CD14-positive monocyte (primary cell): ENCODE measurements around the gene BORCS5. TPM values are rescaled to one million over a fixed set of nuclear protein-coding genes. Genes with fewer than 3 reads are reported as not detected.
A peak's percentile ranks its signal among the peaks of the same experiment; 100 is the strongest.

Experiments
- DNase-seq, 3 donors: peaks; one replicate each; pipeline ENCODE4 v3.0.0-alpha.2; 2011 to 2022
- H2AFZ ChIP-seq: 2 replicates; pipeline ENCODE4 v1.6.0; 2012; ENCODE audit warnings: mild to moderate bottlenecking, low read depth, low read length, inconsistent platforms; ENCODE audit not compliant: insufficient read depth, poor library complexity, severe bottlenecking
- H3K27ac ChIP-seq, 2 donors: 1 replicate in 1 of 2; 2 replicates in 1 of 2; pipeline ENCODE4 v1.5.1; 2012 to 2013; ENCODE audit warnings: low read length in 2 of 2, control low read depth in 1 of 2, inconsistent platforms in 1 of 2, low read depth in 1 of 2, mild to moderate bottlenecking in 1 of 2
- H3K27me3 ChIP-seq, 2 donors: one replicate each; pipeline versions ENCODE4 v1.6.0 to v1.6.1; 2011 to 2013; ENCODE audit warnings: low read length in 2 of 2; ENCODE audit not compliant: control insufficient read depth in 2 of 2, insufficient read depth in 2 of 2
- H3K36me3 ChIP-seq, 2 donors: replicated peaks in 1 of 2; 1 replicate in 1 of 2; 2 replicates in 1 of 2; pipeline versions ENCODE4 v1.5.1 to v1.6.1; 2012 to 2013; ENCODE audit warnings: low read length in 2 of 2, control low read depth in 1 of 2, inconsistent platforms in 1 of 2, mild to moderate bottlenecking in 1 of 2; ENCODE audit not compliant: insufficient read depth in 2 of 2, control insufficient read depth in 1 of 2
- H3K4me1 ChIP-seq, 2 donors: 1 replicate in 1 of 2; 2 replicates in 1 of 2; pipeline versions ENCODE4 v1.5.1 to v1.6.1; 2012 to 2013; ENCODE audit warnings: low read length in 2 of 2, control low read depth in 1 of 2, inconsistent platforms in 1 of 2, mild to moderate bottlenecking in 1 of 2, moderate library complexity in 1 of 2; ENCODE audit not compliant: insufficient read depth in 2 of 2, control insufficient read depth in 1 of 2
- H3K4me2 ChIP-seq: replicated peaks from 2 replicates; pipeline ENCODE3; 2012; ENCODE audit warnings: low read length, moderate library complexity, mild to moderate bottlenecking; ENCODE audit not compliant: poor library complexity, severe bottlenecking; ENCODE audit errors: extremely low read depth
- H3K4me3 ChIP-seq, 3 experiments: fragments of 200-600 bp in 1 of 3; sonication (generic) in 1 of 3; replicated peaks in 1 of 3; 1 replicate in 2 of 3; 2 replicates in 1 of 3; pipeline ENCODE4 v1.5.1; 2011 to 2013; ENCODE audit warnings: low read length in 3 of 3, mild to moderate bottlenecking in 3 of 3, control low read depth in 2 of 3, low read depth in 2 of 3, inconsistent platforms in 1 of 3, moderate library complexity in 1 of 3
- H3K79me2 ChIP-seq: 2 replicates; pipeline ENCODE4 v1.6.0; 2012; ENCODE audit warnings: mild to moderate bottlenecking, control low read depth, inconsistent platforms, low read length, moderate library complexity; ENCODE audit not compliant: insufficient read depth
- H3K9ac ChIP-seq: 2 replicates; pipeline ENCODE4 v1.6.0; 2017; ENCODE audit warnings: low read length, mild to moderate bottlenecking; ENCODE audit not compliant: insufficient read depth, poor library complexity, severe bottlenecking
- H3K9me3 ChIP-seq, 2 donors: replicated peaks in 1 of 2; 1 replicate in 1 of 2; 2 replicates in 1 of 2; pipeline versions ENCODE4 v1.5.1 to v1.6.1; 2012 to 2013; ENCODE audit warnings: low read length in 2 of 2, control low read depth in 1 of 2; ENCODE audit not compliant: control insufficient read depth in 1 of 2, insufficient read depth in 1 of 2
- H4K20me1 ChIP-seq: 2 replicates; pipeline ENCODE4 v1.6.0; 2012; ENCODE audit warnings: mild to moderate bottlenecking, low read length, control low read depth, moderate library complexity; ENCODE audit not compliant: insufficient read depth
- H3K27ac Mint-ChIP-seq, 7 donors: one replicate each; pipeline ENCODE4 v1.8.0; 2020; ENCODE audit warnings: mild to moderate bottlenecking in 7 of 7, mixed read lengths in 7 of 7, moderate library complexity in 6 of 7, inconsistent platforms in 2 of 7
- H3K27me3 Mint-ChIP-seq, 3 donors: one replicate each; pipeline ENCODE4 v1.8.0; 2021 to 2022; ENCODE audit warnings: low read depth in 3 of 3, mild to moderate bottlenecking in 3 of 3, mixed read lengths in 3 of 3, moderate library complexity in 3 of 3, inconsistent platforms in 1 of 3
- H3K36me3 Mint-ChIP-seq, 2 donors: one replicate each; pipeline ENCODE4 v1.8.0; 2020; ENCODE audit warnings: mixed read lengths in 2 of 2, inconsistent platforms in 1 of 2, mild to moderate bottlenecking in 1 of 2
- H3K4me1 Mint-ChIP-seq: one replicate; pipeline ENCODE4 v1.8.0; 2020; ENCODE audit warnings: mild to moderate bottlenecking, mixed read lengths
- H3K4me3 Mint-ChIP-seq, 2 donors: one replicate each; pipeline ENCODE4 v1.8.0; 2020; ENCODE audit warnings: mild to moderate bottlenecking in 2 of 2, mixed read lengths in 2 of 2, moderate library complexity in 1 of 2
- H3K9me3 Mint-ChIP-seq, 7 donors: one replicate each; pipeline ENCODE4 v1.8.0; 2020 to 2022; ENCODE audit warnings: mixed read lengths in 7 of 7, mild to moderate bottlenecking in 6 of 7, moderate library complexity in 6 of 7, inconsistent platforms in 2 of 7
- CTCF ChIP-seq: fragments of 200-600 bp; IDR thresholded peaks from one replicate; pipeline ENCODE4 v1.8.0; 2022; ENCODE audit warnings: antibody characterized with exemption, mild to moderate bottlenecking
- WGBS: methylation state at CpG from one replicate; pipeline ENCODE4 v1.1.5; 2013; ENCODE audit warnings: missing lambda C conversion rate; ENCODE audit not compliant: insufficient coverage; 5-methylcytosine and 5-hydroxymethylcytosine counted together
- intact Hi-C, 2 donors: fragments of 100-400 bp; cut with micrococcal nuclease; formaldehyde crosslinking; loops; one replicate each; pipeline versions ENCODE4 v1.15.0 to v1.15.1; 2023
- polyA plus RNA-seq, 3 donors: library from polyadenylated mRNA; depleted of rRNA in 1 of 3; unstranded in 2 of 3; stranded (reverse) in 1 of 3; fragments of 300-500 nt in 2 of 3; fragments of >200 nt in 1 of 3; fragmentation: Illumina TruSeq in 2 of 3; gene quantifications; 1 replicate in 2 of 3; 2 replicates in 1 of 3; pipeline ENCODE4 v1.2.3, GENCODE V29; 2012 to 2021

The BORCS5 gene
- polyA plus RNA-seq, 3 donors = 8.5 to 15.1 (median 9.6) TPM

GRCh38 chr12:12366701-12367481 is 10.0 kb downstream of the BORCS5 start:
- Histone ChIP-seq H3K27ac (no peak overlapping the region), H3K9ac (no peak overlapping the region), H4K20me1 (no peaks in the 10 kb centered on the region), H3K9me3 (no peaks in the 10 kb centered on the region), H3K4me2 (no peak overlapping the region), H3K79me2 (no peaks in the 10 kb centered on the region), H3K27me3 (no peaks in the 10 kb centered on the region), H2AFZ (no peak overlapping the region), H3K4me3 (no peak overlapping the region), H3K36me3 (peaks cover 3 to 32% of the 10 kb centered on the region in 2 donors), H3K4me1 (peaks cover 0 to 6% of the 10 kb centered on the region in 2 donors)
- no peak for DNase-seq
- intact Hi-C loops = no loop called here
- Mint-ChIP-seq H3K9me3 (no peaks in the 10 kb centered on the region), H3K27ac (no peak overlapping the region), H3K4me3 (no peak overlapping the region), H3K36me3 (peaks cover 24 to 28% of the 10 kb centered on the region in 2 donors), H3K27me3 (no peaks in the 10 kb centered on the region), H3K4me1 (peaks cover 13% of the 10 kb centered on the region)
- TF ChIP-seq CTCF = no peak
- 94% methylated on average over 2 of the region's 4 CpGs for WGBS

- 100% methylated on average over 3 of the region's 4 CpGs for WGBS
- Mint-ChIP-seq H3K4me3 (no peak overlapping the region), H3K4me1 (peaks cover 13% of the 10 kb centered on the region)
Measured at GRCh38 chr12:12367482-12367998, 10.7 kb downstream of the BORCS5 start.

More at GRCh38 chr12:12367482-12367998, 10.7 kb downstream of the BORCS5 start:
- Histone ChIP-seq H3K4me3 (no peak overlapping the region), H3K36me3 (peaks cover 3 to 29% of the 10 kb centered on the region in 2 donors), H3K9me3 (no peaks in the 10 kb centered on the region), H3K79me2 (no peaks in the 10 kb centered on the region), H2AFZ (no peak overlapping the region), H3K4me1 (peaks cover 0 to 6% of the 10 kb centered on the region in 2 donors), H3K27me3 (no peaks in the 10 kb centered on the region), H4K20me1 (no peaks in the 10 kb centered on the region), H3K9ac (no peak overlapping the region), H3K27ac (no peak overlapping the region), H3K4me2 (no peak overlapping the region)
- Mint-ChIP-seq H3K36me3 (peaks cover 25 to 31% of the 10 kb centered on the region in 2 donors), H3K27ac (peak overlapping the region in 1 of 7 donors; percentile 70), H3K27me3 (no peaks in the 10 kb centered on the region), H3K9me3 (no peaks in the 10 kb centered on the region)
- intact Hi-C loops = no loop called here
- no peak for TF ChIP-seq CTCF
- DNase-seq = no peak
